NCI-H2029 (cell line): ENCODE data around the gene KANSL3.
A peak's percentile ranks its signal among the peaks of the same experiment; 100 is the strongest.
"Not testable (repeated sequence)": the region's sequence is repeated elsewhere in the genome, so short reads cannot be mapped to it uniquely, and the experiment has no call there.

Experiments used
- DNase-seq: peaks from one replicate; lab custom pipeline; 2025; lab: John Stamatoyannopoulos, UW

Gene KANSL3

DNA sequence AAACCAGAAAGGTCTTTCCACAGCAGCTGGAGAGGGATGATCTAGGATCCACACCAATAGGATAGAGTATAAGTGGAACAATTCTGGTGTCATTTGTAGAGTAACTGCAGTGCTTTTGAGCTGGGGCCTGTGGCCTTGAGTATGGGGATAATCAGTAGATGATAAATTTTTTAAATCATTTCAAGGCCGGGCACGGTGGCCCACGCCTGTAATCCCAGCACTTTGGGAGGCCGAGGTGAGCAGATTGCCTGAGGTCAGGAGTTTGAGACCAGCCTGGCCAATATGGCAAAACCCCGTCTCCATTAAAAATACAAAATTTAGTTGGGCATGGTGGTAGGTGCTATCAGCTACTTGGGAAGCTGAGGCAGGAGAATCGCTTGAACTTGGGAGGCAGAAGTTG is 80.7 kb downstream of the KANSL3 start:
- DNase-seq: not testable (repeated sequence)

DNA sequence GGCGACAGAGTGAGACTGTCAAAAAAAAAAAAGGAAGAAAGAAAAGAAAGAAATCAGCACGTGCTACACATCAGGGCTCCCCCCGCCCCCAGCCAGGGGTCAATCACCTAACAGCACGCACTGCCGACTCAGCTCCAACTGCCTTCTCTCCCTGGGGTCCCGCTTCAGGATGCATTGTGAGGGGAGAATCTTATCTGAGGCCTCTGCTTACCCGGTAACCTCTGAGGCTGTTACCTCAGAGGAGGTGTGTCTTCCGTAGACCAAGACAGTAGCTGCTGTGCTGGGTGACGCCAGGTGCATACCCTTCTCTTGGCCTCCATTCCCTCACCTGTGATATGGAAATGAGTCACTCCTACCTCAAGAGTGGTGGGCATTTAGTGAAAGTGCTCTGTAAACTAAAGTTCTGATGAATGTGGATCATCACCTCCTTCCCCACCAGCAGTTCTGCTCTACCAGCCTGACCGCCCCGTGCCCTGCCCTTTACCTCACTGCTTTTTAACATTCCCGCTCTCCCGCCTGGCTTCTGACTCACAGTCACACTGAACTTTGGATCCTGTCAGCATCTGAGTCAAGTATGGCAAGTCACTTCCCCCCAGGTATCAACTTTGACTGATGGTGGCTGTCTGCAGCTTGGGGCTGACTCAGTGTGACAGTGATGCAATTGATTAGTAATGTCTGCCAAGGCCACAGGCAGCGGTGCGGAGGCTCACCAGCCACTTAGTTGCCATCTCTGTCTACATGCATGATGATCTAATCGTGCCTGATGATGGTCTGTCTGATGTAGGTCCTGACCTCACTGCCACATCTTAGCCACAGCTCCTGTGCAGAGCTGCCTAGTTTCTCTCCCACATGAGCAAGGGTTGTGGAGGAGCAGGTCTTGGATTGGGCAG is 81.4 kb downstream of the KANSL3 start:
- no peak for DNase-seq

GRCh38 chr2:96555146-96555610 is 82.9 kb downstream of the KANSL3 start:
- DNase-seq: no peak

GRCh38 chr2:96554293-96555145 is 83.6 kb downstream of the KANSL3 start:
- DNase-seq: no peak

GRCh38 chr2:96553957-96554292 is 84.2 kb downstream of the KANSL3 start:
- not testable (repeated sequence) for DNase-seq

DNA sequence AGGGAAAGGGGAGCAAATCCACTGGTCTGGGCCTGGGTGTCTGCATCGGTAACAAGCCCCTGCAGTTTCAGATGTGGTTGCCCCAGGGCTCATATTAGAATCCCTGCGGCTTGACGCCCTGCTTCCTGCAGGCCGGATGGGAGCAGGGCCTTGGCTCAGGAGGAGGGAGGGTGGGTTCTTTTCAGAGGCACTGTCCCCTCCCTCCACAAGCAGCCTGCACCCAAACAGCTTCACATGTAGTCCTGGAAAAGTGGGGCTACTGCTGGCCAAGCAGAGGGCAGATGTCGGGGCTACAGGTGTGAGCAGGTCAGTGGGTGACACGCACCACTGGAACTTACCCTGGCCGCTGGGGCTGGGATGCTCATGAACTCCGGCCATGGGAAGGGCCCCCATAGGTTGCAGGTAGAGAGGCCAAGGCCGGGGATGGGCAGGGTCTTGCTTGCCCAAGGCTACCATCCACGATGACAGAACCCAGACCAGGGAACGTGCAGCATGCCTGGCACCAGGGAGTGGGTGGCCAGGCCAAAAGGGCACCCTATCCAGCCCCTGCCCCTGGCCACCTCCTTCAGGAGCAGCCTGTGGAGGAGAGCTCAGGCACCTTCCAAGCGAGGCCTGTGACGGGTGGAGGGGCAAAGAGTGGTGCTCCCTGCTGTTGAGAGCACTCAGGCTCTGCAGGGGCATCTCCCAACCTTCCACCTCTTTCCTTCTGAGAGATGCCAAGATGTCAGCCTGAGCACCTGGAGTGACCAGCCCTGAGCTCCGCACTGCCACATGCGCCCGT is 84.7 kb downstream of the KANSL3 start:
- no peak for DNase-seq

- DNase-seq: no peak
Measured at GRCh38 chr2:96552315-96553175, 85.6 kb downstream of the KANSL3 start.

DNA sequence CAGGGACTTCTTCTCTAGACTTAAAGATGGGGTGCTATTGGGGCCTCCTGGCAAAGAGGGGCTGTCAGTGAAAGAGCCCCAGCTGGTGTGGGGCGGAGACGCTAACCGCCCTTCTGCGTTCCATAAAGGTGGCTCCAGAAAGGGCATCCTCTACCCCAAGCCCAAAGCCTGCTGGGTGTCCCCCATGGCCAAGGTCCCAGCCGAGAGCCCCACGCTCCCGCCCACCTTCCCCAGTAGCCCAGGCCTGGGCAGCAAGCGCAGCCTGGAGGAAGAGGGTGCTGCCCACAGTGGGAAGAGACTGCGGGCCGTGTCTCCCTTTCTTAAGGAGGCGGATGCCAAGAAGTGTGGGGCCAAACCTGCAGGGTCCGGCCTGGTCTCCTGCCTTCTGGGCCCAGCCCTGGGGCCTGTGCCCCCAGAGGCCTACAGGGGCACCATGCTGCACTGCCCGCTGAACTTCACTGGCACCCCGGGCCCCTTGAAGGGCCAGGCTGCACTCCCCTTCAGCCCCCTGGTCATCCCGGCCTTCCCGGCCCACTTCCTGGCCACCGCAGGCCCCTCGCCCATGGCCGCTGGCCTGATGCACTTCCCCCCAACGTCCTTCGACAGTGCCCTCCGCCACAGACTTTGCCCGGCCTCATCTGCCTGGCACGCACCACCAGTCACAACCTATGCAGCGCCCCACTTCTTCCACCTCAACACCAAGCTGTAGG is 86.4 kb downstream of the KANSL3 start:
- DNase-seq: no peak

DNA sequence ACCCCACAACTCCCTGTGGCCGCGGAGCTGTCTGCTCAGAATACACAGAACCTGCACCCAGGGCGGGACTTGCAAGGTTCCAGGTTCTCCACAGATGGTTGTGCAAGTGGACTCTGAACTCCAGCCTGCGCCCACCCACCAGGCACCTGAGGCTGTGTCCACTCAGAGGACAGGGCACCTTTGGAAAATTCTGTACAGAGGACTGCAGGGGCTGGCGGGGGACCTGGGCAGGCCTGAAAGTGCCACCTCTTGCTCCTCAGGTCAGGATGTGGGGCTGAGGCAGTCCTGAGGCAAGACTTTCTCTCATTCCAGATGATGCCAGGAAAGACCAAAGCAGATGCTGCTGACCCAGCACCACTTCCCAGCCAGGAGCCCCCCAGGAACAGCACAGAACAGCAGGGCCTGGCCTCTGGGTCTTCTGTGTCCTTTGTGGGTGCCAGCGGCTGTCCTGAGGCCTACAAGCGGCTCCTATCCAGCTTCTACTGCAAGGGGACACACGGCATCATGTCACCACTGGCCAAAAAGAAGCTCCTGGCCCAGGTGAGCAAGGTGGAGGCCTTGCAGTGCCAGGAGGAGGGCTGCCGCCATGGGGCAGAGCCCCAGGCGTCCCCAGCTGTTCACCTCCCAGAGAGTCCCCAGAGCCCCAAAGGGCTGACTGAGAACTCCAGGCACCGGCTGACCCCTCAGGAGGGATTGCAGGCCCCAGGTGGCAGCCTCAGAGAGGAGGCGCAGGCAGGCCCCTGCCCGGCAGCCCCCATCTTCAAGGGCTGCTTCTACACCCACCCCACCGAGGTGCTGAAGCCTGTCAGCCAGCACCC is 87.1 kb downstream of the KANSL3 start:
- no peak for DNase-seq

DNA sequence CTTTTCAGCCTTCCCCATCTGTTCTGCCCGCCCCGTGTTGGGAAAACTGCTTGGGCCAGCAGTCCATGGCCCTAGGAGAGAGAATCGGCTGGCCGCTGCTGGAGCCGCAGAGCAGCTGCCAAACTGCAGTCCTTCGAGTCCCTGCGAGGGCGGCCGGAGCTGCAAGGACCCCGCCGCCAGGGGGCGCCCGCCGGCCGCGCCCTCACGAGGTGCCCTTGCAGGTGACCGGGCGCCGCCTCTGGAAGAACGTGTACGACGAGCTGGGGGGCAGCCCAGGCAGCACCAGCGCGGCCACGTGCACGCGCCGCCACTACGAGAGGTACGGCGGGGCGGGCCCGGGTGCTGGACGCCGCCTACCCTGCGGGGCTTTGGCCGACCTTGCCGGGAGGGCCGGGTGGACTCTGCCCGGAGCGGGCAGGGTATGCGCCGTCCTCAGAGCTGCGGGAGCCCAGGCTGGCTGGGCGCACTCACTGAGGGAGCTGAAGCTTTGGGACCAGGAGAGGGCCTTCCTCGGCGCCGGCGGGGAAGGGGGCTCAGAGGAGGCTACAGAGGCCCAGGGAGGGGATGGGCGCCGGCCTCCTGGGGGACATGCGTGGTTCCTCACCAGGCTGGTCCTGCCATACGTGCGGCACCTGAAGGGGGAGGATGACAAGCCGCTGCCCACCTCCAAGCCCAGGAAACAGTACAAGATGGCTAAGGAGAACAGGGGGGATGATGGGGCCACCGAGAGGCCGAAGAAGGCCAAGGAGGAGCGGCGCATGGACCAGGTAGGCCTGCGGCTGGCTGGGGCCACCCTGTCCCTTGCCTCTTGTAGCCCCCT is 87.9 kb downstream of the KANSL3 start:
- DNase-seq: peak; percentile 66

- no peak for DNase-seq
Measured at GRCh38 chr2:96549466-96549785, 88.7 kb downstream of the KANSL3 start.

DNA sequence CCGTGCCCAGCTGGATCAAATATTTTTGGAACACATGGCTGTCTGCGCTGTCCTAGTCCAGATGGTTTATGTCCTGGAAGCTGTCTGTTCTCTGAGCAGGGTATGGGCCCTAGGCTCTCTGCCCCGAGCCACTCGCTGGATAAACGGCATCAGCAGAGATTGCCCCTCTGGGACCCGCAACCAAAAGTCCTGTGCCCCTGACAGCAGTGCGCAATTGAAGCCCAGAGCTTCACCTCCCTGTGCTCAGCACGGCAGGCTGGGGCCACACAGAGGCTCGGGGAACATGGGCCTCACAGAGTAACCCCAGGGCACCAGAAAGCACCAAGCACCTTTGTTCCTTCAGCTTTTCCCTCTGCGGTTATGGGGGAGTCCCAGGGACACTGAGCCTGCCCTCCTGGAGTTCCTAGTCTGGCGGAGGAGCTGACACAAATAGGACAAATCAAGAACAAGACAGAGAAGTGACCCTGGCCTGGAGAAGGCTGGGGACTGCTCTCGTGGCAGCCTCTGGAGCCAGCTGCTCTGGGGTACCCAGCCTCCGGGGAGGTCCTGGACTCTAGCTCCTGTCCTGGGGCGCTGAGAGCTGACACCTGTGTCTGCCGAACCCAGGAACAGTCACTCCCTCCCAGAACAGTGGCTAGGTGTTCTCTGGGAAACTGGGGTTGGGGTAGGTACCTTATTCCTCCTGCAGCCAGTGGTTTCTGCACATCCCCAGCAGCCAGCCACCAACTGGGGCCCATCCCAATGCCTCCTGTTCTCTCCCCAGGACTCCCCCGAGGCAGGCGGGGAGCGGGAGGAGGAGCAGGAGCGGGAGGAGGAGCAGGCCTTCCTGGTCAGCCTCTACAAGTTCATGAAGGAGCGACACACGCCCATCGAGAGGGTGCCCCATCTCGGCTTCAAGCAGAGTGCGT is 89.3 kb downstream of the KANSL3 start:
- no peak for DNase-seq

- no peak for DNase-seq
Measured at GRCh38 chr2:96547731-96548171, 90.4 kb downstream of the KANSL3 start.

- DNase-seq: no peak
Measured at GRCh38 chr2:96547203-96547641, 90.9 kb downstream of the KANSL3 start.

GRCh38 chr2:96546797-96547196 is 91.3 kb downstream of the KANSL3 start:
- DNase-seq: no peak

DNA sequence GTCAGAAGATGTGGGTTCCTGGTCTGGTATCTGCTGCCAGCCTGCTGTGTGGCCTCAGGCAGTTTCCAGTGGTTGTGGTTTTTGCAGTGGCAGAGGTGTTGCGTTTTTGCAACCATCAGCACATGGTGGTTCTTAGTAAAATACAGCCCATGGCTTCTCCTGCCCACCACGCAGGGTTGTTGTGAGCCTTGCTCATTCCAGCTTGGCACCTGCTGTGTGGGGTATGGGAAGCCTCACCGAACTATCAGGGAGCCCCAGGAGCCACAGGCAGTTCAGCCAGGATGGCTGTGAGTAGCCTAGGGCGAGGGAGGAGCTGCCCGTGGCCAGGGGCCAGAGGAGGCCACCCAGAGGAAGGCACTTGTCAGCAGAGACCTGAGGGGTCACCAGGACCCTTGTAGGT is 91.8 kb downstream of the KANSL3 start:
- no peak for DNase-seq
